ENCODE results near the gene CLDN14. TPM values are rescaled to one million over a fixed set of nuclear protein-coding genes. Genes with fewer than 3 reads are reported as not detected.

The CLDN14 gene
- polyA plus RNA-seq, 1 experiment: not detected

GRCh38 chr21:36437745-36438128, 42.2 kb downstream of the CLDN14 start:
- Histone ChIP-seq H3K36me3 (ENCODE audit: control insufficient read depth, insufficient read depth, low read length) (no peaks in the 10 kb centered on the region), H3K27me3 (ENCODE audit: control insufficient read depth, insufficient read depth, low read length) (no peaks in the 10 kb centered on the region), H3K4me3 (ENCODE audit: low read depth, low read length) (no peak overlapping the region)
- TF ChIP-seq CTCF (IDR thresholded peaks at IDR 0.05; ENCODE audit: insufficient read depth, low read depth, low read length): no peak
- DNase-seq (ENCODE audit: low read depth): peak; percentile 40
- ChIA-PET CTCF (interaction anchor here (1.5 to 1.6 kb wide), 2 partner anchors 8 to 16 kb away, joined by 3 to 5 read pairs; no protein-coding TSS in a partner anchor), POLR2A (interaction anchor here (0.7 kb wide), 1 partner anchor 77 kb away, joined by 10 read pairs; no protein-coding TSS in a partner anchor)

GRCh38 chr21:36436829-36437744, 42.8 kb downstream of the CLDN14 start:
- CTCF ChIA-PET: interaction anchor here (0.6 to 1.4 kb wide), 2 partner anchors 194 to 502 kb away, joined by 3 to 4 read pairs; no protein-coding TSS in a partner anchor
- TF ChIP-seq CTCF (IDR thresholded peaks at IDR 0.05; ENCODE audit: insufficient read depth, low read depth, low read length): no peak
- Histone ChIP-seq H3K36me3 (ENCODE audit: control insufficient read depth, insufficient read depth, low read length) (no peaks in the 10 kb centered on the region), H3K4me3 (ENCODE audit: low read depth, low read length) (no peak overlapping the region), H3K27me3 (ENCODE audit: control insufficient read depth, insufficient read depth, low read length) (no peaks in the 10 kb centered on the region)
- POLR2A ChIA-PET: no interaction called here
- no peak for DNase-seq (ENCODE audit: low read depth)

GRCh38 chr21:36434144-36434543, 45.8 kb downstream of the CLDN14 start:
- TF ChIP-seq CTCF (IDR thresholded peaks at IDR 0.05; ENCODE audit: insufficient read depth, low read depth, low read length): no peak
- no peak for DNase-seq (ENCODE audit: low read depth)
- CTCF ChIA-PET: interaction anchor here (0.6 kb wide), 1 partner anchor 12 kb away, joined by 3 read pairs; no protein-coding TSS in a partner anchor
- no peaks in the 10 kb centered on the region for H3K27me3 ChIP-seq (ENCODE audit: control insufficient read depth, insufficient read depth, low read length)
- POLR2A ChIA-PET: no interaction called here
- no peak overlapping the region for H3K4me3 ChIP-seq (ENCODE audit: low read depth, low read length)
- H3K36me3 ChIP-seq (ENCODE audit: control insufficient read depth, insufficient read depth, low read length): no peaks in the 10 kb centered on the region

- Histone ChIP-seq H3K4me3 (ENCODE audit: low read depth, low read length) (no peak overlapping the region), H3K36me3 (ENCODE audit: control insufficient read depth, insufficient read depth, low read length) (no peaks in the 10 kb centered on the region), H3K27me3 (ENCODE audit: control insufficient read depth, insufficient read depth, low read length) (no peaks in the 10 kb centered on the region)
- POLR2A ChIA-PET: no interaction called here
- no peak for TF ChIP-seq CTCF (IDR thresholded peaks at IDR 0.05; ENCODE audit: insufficient read depth, low read depth, low read length)
- CTCF ChIA-PET: no interaction called here
- no peak for DNase-seq (ENCODE audit: low read depth)
These were observed 46.7 kb downstream of the CLDN14 start for GRCh38 chr21:36433059-36433709.

- no peak for TF ChIP-seq CTCF (IDR thresholded peaks at IDR 0.05; ENCODE audit: insufficient read depth, low read depth, low read length)
- POLR2A ChIA-PET: no interaction called here
- Histone ChIP-seq H3K27me3 (ENCODE audit: control insufficient read depth, insufficient read depth, low read length) (no peaks in the 10 kb centered on the region), H3K4me3 (ENCODE audit: low read depth, low read length) (no peak overlapping the region), H3K36me3 (ENCODE audit: control insufficient read depth, insufficient read depth, low read length) (no peaks in the 10 kb centered on the region)
- no peak for DNase-seq (ENCODE audit: low read depth)
- CTCF ChIA-PET: interaction anchor here (1.4 to 5.0 kb wide), 3 partner anchors 12 to 318 kb away, joined by 3 to 20 read pairs (median 3); no protein-coding TSS in a partner anchor
These were observed 48.7 kb downstream of the CLDN14 start for GRCh38 chr21:36431252-36431651.
